Psoas muscle (tissue), 8 donors: ENCODE data around the gene LGI4. TPM values are rescaled to one million over a fixed set of nuclear protein-coding genes. Genes with fewer than 3 reads are reported as not detected.

Experiments used
- ATAC-seq, 4 donors: fragments of 200-7000 bp; cut with Tn5 transposase; one replicate each; pipeline ENCODE4 v1.9.1; 2020; ENCODE audit warnings: moderate library complexity in 3 of 4, mild to moderate bottlenecking in 2 of 4
- DNase-seq, 2 donors: peaks; one replicate each; pipeline ENCODE4 v3.0.0-alpha.2; 2020
- H3K27ac ChIP-seq: fragments of 200-600 bp; one replicate; pipeline ENCODE4 v1.8.0; 2022
- H3K27me3 ChIP-seq, 3 donors: fragments of 200-600 bp in 1 of 3; one replicate each; pipeline versions ENCODE4 v1.6.1 to v1.8.0; 2013 to 2022; ENCODE audit warnings: low read length in 2 of 3, mild to moderate bottlenecking in 2 of 3, moderate library complexity in 1 of 3; ENCODE audit not compliant: insufficient read depth in 3 of 3
- H3K36me3 ChIP-seq, 2 donors: fragments of 200-600 bp in 1 of 2; one replicate each; pipeline versions ENCODE4 v1.6.1 to v1.8.0; 2013 to 2022; ENCODE audit warnings: low read depth in 1 of 2, mild to moderate bottlenecking in 1 of 2, moderate library complexity in 1 of 2; ENCODE audit not compliant: insufficient read depth in 1 of 2
- H3K4me1 ChIP-seq: fragments of 200-600 bp; one replicate; pipeline ENCODE4 v1.8.0; 2022
- H3K4me3 ChIP-seq: fragments of 200-600 bp; one replicate; pipeline ENCODE4 v1.8.0; 2022; ENCODE audit warnings: mild to moderate bottlenecking
- H3K9me3 ChIP-seq: fragments of 200-600 bp; one replicate; pipeline ENCODE4 v1.8.0; 2022
- CTCF ChIP-seq: fragments of 200-600 bp; IDR thresholded peaks from one replicate; pipeline ENCODE4 v1.8.0; 2022; ENCODE audit warnings: antibody characterized with exemption
- WGBS, 3 donors: extraction: QIAGEN DNeasy Blood & Tissue Kit; methylation state at CpG; one replicate each; pipeline versions ENCODE4 v1.1.6 to v1.1.7; 2013; 5-methylcytosine and 5-hydroxymethylcytosine counted together
- intact Hi-C, 2 donors: fragments of 100-400 bp; cut with DNase I; formaldehyde crosslinking; loops; one replicate each; pipeline versions ENCODE4 v1.11.0 to v1.14.2; 2022
- polyA plus RNA-seq, 3 donors: library from polyadenylated mRNA; stranded (reverse); fragments of 200-250 nt; gene quantifications; one replicate each; pipeline ENCODE4 v1.2.3, GENCODE V29; 2013
- total RNA-seq, 4 donors: library from RNA; stranded (reverse); fragmentation: NEBNext Ultra II Directional in 2 of 4; extraction: Animal tissue kit (Norgen Biotek cat#: 25700) in 2 of 4; gene quantifications; one replicate each; pipeline versions ENCODE4 v1.2.1 to v1.2.4, GENCODE V29; 2021 to 2023
- donor health status: healthy with polysubstance abuse.
- donor health status: DM: no; HTN: no; CAD: no; lungs with moderate emphysema.
- donor health status: Bipolar disorder and iron deficiency.
- donor health status: healthy.
- donor health status: DM: yes; HTN: yes; CAD: no.
- donor health status: DM: no; HTN: no; CAD: no.
- donor health status: DM: no; HTN: no; CAD: no.
- donor health status: DM: yes; HTN: yes; CAD: no.

Gene LGI4
- total and polyA plus RNA-seq, 7 donors = 3.2 to 22.1 (median 16.2) TPM

GRCh38 chr19:35085947-35086346 is 48.9 kb downstream of the LGI4 start:
- no peak for TF ChIP-seq CTCF
- no peak for DNase-seq
- 32 to 51% (median 36%) methylated on average over 6 of the region's 6 CpGs for WGBS, 3 donors

GRCh38 chr19:35084509-35084762 is 50.4 kb downstream of the LGI4 start:
- WGBS, 3 donors = 84 to 89% (median 84%) methylated on average over 3 of the region's 3 CpGs
- H3K4me1 ChIP-seq = no peaks in the 10 kb centered on the region
- no peak for TF ChIP-seq CTCF
- no peak overlapping the region for H3K4me3 ChIP-seq
- H3K36me3 ChIP-seq = no peaks in the 10 kb centered on the region
- H3K27ac ChIP-seq = no peak overlapping the region
- peaks cover 0 to 2% (median 0%) of the 10 kb centered on the region in 3 donors for H3K27me3 ChIP-seq
- ATAC-seq = no peak
- no peak for DNase-seq
- H3K9me3 ChIP-seq = no peaks in the 10 kb centered on the region
- intact Hi-C loops = no loop called here

More at GRCh38 chr19:35085947-35086346, 48.9 kb downstream of the LGI4 start:
- peaks cover 2% of the 10 kb centered on the region for H3K4me1 ChIP-seq
- intact Hi-C loops = no loop called here
- peaks cover 0 to 2% (median 0%) of the 10 kb centered on the region in 3 donors for H3K27me3 ChIP-seq
- H3K4me3 ChIP-seq = no peak overlapping the region
- no peak for ATAC-seq
- H3K36me3 ChIP-seq = no peaks in the 10 kb centered on the region
- no peak overlapping the region for H3K27ac ChIP-seq
- H3K9me3 ChIP-seq = no peaks in the 10 kb centered on the region

GRCh38 chr19:35083691-35084508 is 51.0 kb downstream of the LGI4 start:
- Histone ChIP-seq H3K36me3 (no peaks in the 10 kb centered on the region), H3K4me3 (no peak overlapping the region), H3K27ac (no peak overlapping the region), H3K9me3 (no peaks in the 10 kb centered on the region), H3K4me1 (no peaks in the 10 kb centered on the region), H3K27me3 (peaks cover 0 to 2% (median 0%) of the 10 kb centered on the region in 3 donors)
- ATAC-seq = no peak
- TF ChIP-seq CTCF = no peak
- 77 to 82% (median 80%) methylated on average over 15 of the region's 15 CpGs for WGBS, 3 donors
- DNase-seq = no peak
- intact Hi-C loops = no loop called here

GRCh38 chr19:35081201-35081600 is 53.7 kb downstream of the LGI4 start:
- Histone ChIP-seq H3K4me1 (no peaks in the 10 kb centered on the region), H3K4me3 (no peak overlapping the region), H3K36me3 (no peaks in the 10 kb centered on the region), H3K27ac (no peak overlapping the region), H3K27me3 (peaks cover 0 to 2% (median 0%) of the 10 kb centered on the region in 3 donors), H3K9me3 (no peaks in the 10 kb centered on the region)
- 42 to 61% (median 42%) methylated on average over 6 of the region's 6 CpGs for WGBS, 3 donors
- ATAC-seq (peak in 1 of 4 donors; percentile 22), DNase-seq (no peak)
- no peak for TF ChIP-seq CTCF
- intact Hi-C loops = no loop called here
